DMS53 treated with DMSO at 0.1 percent for 48 hours (cell line): ENCODE data around the gene HIVEP2.
"Not testable (repeated sequence)": the region's sequence is repeated elsewhere in the genome, so short reads cannot be mapped to it uniquely, and the experiment has no call there.

Experiments used
- DNase-seq: peaks from one replicate; lab custom pipeline; 2025; ENCODE audit not compliant: unreplicated experiment; lab: John Stamatoyannopoulos, UW

The HIVEP2 gene

GRCh38 chr6:142945049-142945445 lies at the start of gene HIVEP2:
Gene HIVEP2 (minus strand): TSS chr6:142945176. CDS start chr6:142774738, 170,438 bp downstream.
- peak; percentile 33 for DNase-seq

GRCh38 chr6:142993977-142994376 lies 49.0 kb upstream of the HIVEP2 start:
- DNase-seq, result no peak

- no peak for DNase-seq
Observed at GRCh38 chr6:142987490-142987889, 42.5 kb upstream of the HIVEP2 start.

- no peak for DNase-seq
Observed at GRCh38 chr6:142985281-142985680, 40.3 kb upstream of the HIVEP2 start.

GRCh38 chr6:142984386-142984785 lies 39.4 kb upstream of the HIVEP2 start:
- no peak for DNase-seq

GRCh38 chr6:142975365-142975764 lies 30.4 kb upstream of the HIVEP2 start:
- DNase-seq, result no peak

GRCh38 chr6:142970941-142971340 lies 26.0 kb upstream of the HIVEP2 start:
- not testable (repeated sequence) for DNase-seq

- no peak for DNase-seq
Observed at GRCh38 chr6:142968601-142969000, 23.6 kb upstream of the HIVEP2 start.

- no peak for DNase-seq
Observed at GRCh38 chr6:142966294-142966693, 21.3 kb upstream of the HIVEP2 start.

- DNase-seq, result no peak
Observed at GRCh38 chr6:142965164-142965563, 20.2 kb upstream of the HIVEP2 start.

- DNase-seq, result no peak
Observed at GRCh38 chr6:142960098-142960497, 15.1 kb upstream of the HIVEP2 start.

GRCh38 chr6:142958343-142958742 lies 13.4 kb upstream of the HIVEP2 start:
- no peak for DNase-seq

GRCh38 chr6:142956726-142957125 lies 11.8 kb upstream of the HIVEP2 start:
- DNase-seq, result no peak

- no peak for DNase-seq
Observed at GRCh38 chr6:142954844-142955243, 9.9 kb upstream of the HIVEP2 start.

GRCh38 chr6:142953373-142954273 lies 8.6 kb upstream of the HIVEP2 start:
- DNase-seq, result no peak

GRCh38 chr6:142952614-142953013 lies 7.6 kb upstream of the HIVEP2 start:
- no peak for DNase-seq

GRCh38 chr6:142950291-142950690 lies 5.3 kb upstream of the HIVEP2 start:
- no peak for DNase-seq

- peak; percentile 26 for DNase-seq
Observed at GRCh38 chr6:142947714-142948480, 2.9 kb upstream of the HIVEP2 start.

- peak; percentile 19 for DNase-seq
Observed at GRCh38 chr6:142946924-142947713, 2.1 kb upstream of the HIVEP2 start.

- DNase-seq, result peak; percentile 88
Observed at GRCh38 chr6:142946181-142946923, 1.4 kb upstream of the HIVEP2 start.
